AG08395 (cell line): Measurements from ENCODE around the gene NUDT1.

Source experiments
- DNase-seq: peaks from one replicate; pipeline ENCODE4 v3.0.0; 2012; ENCODE audit warnings: mixed read lengths, low spot score

The NUDT1 gene

GRCh38 chr7:2205036-2205780 lies 36.8 kb upstream of the NUDT1 start:
- DNase-seq = no peak

- no peak for DNase-seq
These were observed 33.3 kb upstream of the NUDT1 start for GRCh38 chr7:2208712-2209111.

- peak; percentile 94 for DNase-seq
These were observed 32.7 kb upstream of the NUDT1 start for GRCh38 chr7:2209146-2209960.

- DNase-seq = no peak
These were observed 32.1 kb upstream of the NUDT1 start for GRCh38 chr7:2209961-2210323.

- DNase-seq = no peak
These were observed 31.3 kb upstream of the NUDT1 start for GRCh38 chr7:2210551-2211258.

- DNase-seq = no peak
These were observed 30.7 kb upstream of the NUDT1 start for GRCh38 chr7:2211259-2211880.

- no peak for DNase-seq
These were observed 30.1 kb upstream of the NUDT1 start for GRCh38 chr7:2211926-2212325.

- DNase-seq = no peak
These were observed 29.1 kb upstream of the NUDT1 start for GRCh38 chr7:2212906-2213305.

GRCh38 chr7:2213551-2214215 lies 28.3 kb upstream of the NUDT1 start:
- DNase-seq = no peak

GRCh38 chr7:2214636-2215035 lies 27.4 kb upstream of the NUDT1 start:
- no peak for DNase-seq

GRCh38 chr7:2215851-2216250 lies 26.2 kb upstream of the NUDT1 start:
- DNase-seq = no peak

GRCh38 chr7:2217206-2217605 lies 24.8 kb upstream of the NUDT1 start:
- no peak for DNase-seq

GRCh38 chr7:2217716-2218443 lies 24.1 kb upstream of the NUDT1 start:
- peak; percentile 20 for DNase-seq

- DNase-seq = no peak
These were observed 23.6 kb upstream of the NUDT1 start for GRCh38 chr7:2218444-2218785.

GRCh38 chr7:2219136-2219535 lies 22.9 kb upstream of the NUDT1 start:
- DNase-seq = no peak

- no peak for DNase-seq
These were observed 22.4 kb upstream of the NUDT1 start for GRCh38 chr7:2219606-2220005.

- DNase-seq = no peak
These were observed 22.0 kb upstream of the NUDT1 start for GRCh38 chr7:2220030-2220429.

- DNase-seq = no peak
These were observed 21.5 kb upstream of the NUDT1 start for GRCh38 chr7:2220506-2220905.

- no peak for DNase-seq
These were observed 21.1 kb upstream of the NUDT1 start for GRCh38 chr7:2220954-2221353.

GRCh38 chr7:2222516-2222915 lies 19.5 kb upstream of the NUDT1 start:
- no peak for DNase-seq

GRCh38 chr7:2223321-2223720 lies 18.7 kb upstream of the NUDT1 start:
- DNase-seq = no peak
